Measurements from ENCODE around the gene PAEP.

- TF ChIP-seq EZH2phosphoT487 (IDR thresholded peaks at IDR 0.05; ENCODE audit: insufficient read depth, low read depth), result no peak
- TF ChIP-seq EZH2 (IDR thresholded peaks at IDR 0.05; ENCODE audit: insufficient read depth, poor library complexity, severe bottlenecking), result no peak
Observed at GRCh38 chr9:135612981-135613910, 51.7 kb downstream of the PAEP start.

Measured in GM23248 (cell line).